Cardiac fibroblast (primary cell): ENCODE results near the gene XRN2.

Experiments used
- DNase-seq, 2 donors: peaks; one replicate each; pipeline versions ENCODE4 v3.0.0 to v3.0.0-alpha.2; 2010; ENCODE audit warnings: low read depth in 2 of 2
- H3K4me3 ChIP-seq, 2 donors: replicated peaks in 1 of 2; 1 replicate in 1 of 2; 2 replicates in 1 of 2; pipeline ENCODE4 v1.5.1; 2011; ENCODE audit warnings: low read depth in 2 of 2, low read length in 2 of 2, mild to moderate bottlenecking in 2 of 2, moderate library complexity in 1 of 2
- CTCF ChIP-seq: IDR thresholded peaks from one replicate; pipeline ENCODE4 v1.5.1; 2011; ENCODE audit warnings: low read depth, mild to moderate bottlenecking, low read length, inconsistent platforms

XRN2 gene

GRCh38 chr20:21266191-21266536 is 37.0 kb upstream of the XRN2 start:
- TF ChIP-seq CTCF = no peak
- no peak for DNase-seq
- H3K4me3 ChIP-seq = no peak overlapping the region

- no peak for TF ChIP-seq CTCF
- no peak overlapping the region for H3K4me3 ChIP-seq
- no peak for DNase-seq
Measured at GRCh38 chr20:21269772-21270171, 33.4 kb upstream of the XRN2 start.

GRCh38 chr20:21270806-21271205 is 32.3 kb upstream of the XRN2 start:
- H3K4me3 ChIP-seq = no peak overlapping the region
- no peak for TF ChIP-seq CTCF
- DNase-seq = no peak

GRCh38 chr20:21272279-21272678 is 30.9 kb upstream of the XRN2 start:
- H3K4me3 ChIP-seq = no peak overlapping the region
- peak in 1 of 2 donors; percentile 35 for DNase-seq
- TF ChIP-seq CTCF = no peak

GRCh38 chr20:21272679-21273078 is 30.5 kb upstream of the XRN2 start:
- TF ChIP-seq CTCF = no peak
- no peak overlapping the region for H3K4me3 ChIP-seq
- DNase-seq = no peak

GRCh38 chr20:21273755-21274386 is 29.3 kb upstream of the XRN2 start:
- H3K4me3 ChIP-seq = no peak overlapping the region
- DNase-seq = no peak

More at GRCh38 chr20:21273755-21274386, 29.3 kb upstream of the XRN2 start:
- no peak for TF ChIP-seq CTCF
